HCT116 (cell line): ENCODE data around the gene PHLDA1. TPM values are rescaled to one million over a fixed set of nuclear protein-coding genes. Genes with fewer than 3 reads are reported as not detected.

Source experiments
- EGR1 ChIP-seq: IDR thresholded peaks from 2 replicates; pipeline ENCODE4 v1.6.1; 2012; ENCODE audit warnings: low read depth
- EZH2 ChIP-seq: fragments of 200-600 bp; sonication (generic); IDR thresholded peaks from 2 replicates; pipeline ENCODE4 v1.6.1; 2017; ENCODE audit warnings: antibody characterized with exemption, mixed run types
- EZH2phosphoT487 ChIP-seq: fragments of 200-600 bp; IDR thresholded peaks from 2 replicates; pipeline ENCODE4 v1.6.1; 2018; ENCODE audit warnings: antibody characterized with exemption, borderline replicate concordance
- FOSL1 ChIP-seq: IDR thresholded peaks from 2 replicates; pipeline ENCODE4 v1.6.1; 2012; ENCODE audit warnings: low read depth
- POLR2A ChIP-seq: IDR thresholded peaks from 2 replicates; pipeline ENCODE4 v1.7.0; 2011; ENCODE audit warnings: borderline replicate concordance; ENCODE audit not compliant: insufficient read depth, insufficient read length; ENCODE audit errors: extremely low read depth
- RAD21 ChIP-seq: IDR thresholded peaks from 2 replicates; pipeline ENCODE4 v1.6.1; 2012; ENCODE audit warnings: low read depth, mild to moderate bottlenecking
- REST ChIP-seq: IDR thresholded peaks from 2 replicates; pipeline ENCODE4 v1.6.1; 2012; ENCODE audit warnings: low read depth
- SP1 ChIP-seq: IDR thresholded peaks from 2 replicates; pipeline ENCODE4 v1.6.1; 2012; ENCODE audit warnings: low read depth
- ZBTB33 ChIP-seq: IDR thresholded peaks from 2 replicates; pipeline ENCODE4 v1.6.1; 2011; ENCODE audit warnings: mild to moderate bottlenecking, low read length, moderate library complexity; ENCODE audit not compliant: insufficient replicate concordance; ENCODE audit errors: extremely low read depth
- total RNA-seq: library from RNA; stranded (reverse); gene quantifications from one replicate; pipeline ENCODE4 v1.2.1, GENCODE V29; 2021; ENCODE audit not compliant: unreplicated experiment

Gene PHLDA1
- total RNA-seq, 1 experiment from 2014 or later = 231 TPM

DNA sequence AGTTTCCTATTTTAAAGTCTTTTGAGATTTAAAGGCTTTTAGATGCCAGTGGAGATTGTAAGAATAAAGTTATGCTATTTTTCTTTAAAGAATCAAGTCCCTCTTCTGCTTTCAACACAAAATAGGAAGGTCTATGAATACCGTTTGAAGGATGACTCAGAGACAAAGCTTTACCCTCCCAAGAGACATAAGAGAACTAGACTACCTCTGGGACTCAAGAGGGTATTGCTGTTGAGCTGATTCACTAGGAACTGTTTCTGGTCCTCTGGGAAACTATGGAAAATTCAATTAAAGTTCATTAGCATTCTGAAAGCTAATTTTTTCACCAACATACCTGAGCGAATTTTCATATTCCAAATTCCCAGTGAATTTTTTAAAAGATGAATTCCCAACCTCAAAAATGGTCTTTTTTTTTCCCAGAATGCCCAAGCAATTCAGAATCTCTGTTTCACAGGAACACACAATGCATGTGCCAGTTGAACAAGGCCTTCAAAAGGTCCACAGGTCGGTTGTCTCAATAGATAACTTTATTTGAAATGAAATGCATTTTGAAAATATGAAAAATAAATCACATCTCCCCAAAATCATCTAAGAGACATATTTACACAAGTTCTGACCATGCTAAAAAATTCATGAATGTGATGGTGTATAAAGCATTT, 6.5 kb downstream of the PHLDA1 start (continued):
- TF ChIP-seq ZBTB33 (no peak), EZH2 (no peak), EZH2phosphoT487 (no peak), REST (no peak), POLR2A (no peak), FOSL1 (peak; percentile 57), SP1 (peak; percentile 28), EGR1 (no peak), RAD21 (no peak; the same call in 1 of the 2 replicates)
